Neural cell (in vitro differentiated cells): ENCODE measurements around the gene TAF5L.

Experiments
- POLR2AphosphoS5 ChIP-seq: IDR thresholded peaks from 2 replicates; pipeline ENCODE4 v1.6.1; 2012
- RAD21 ChIP-seq: fragments of 450-650 bp; conservative IDR thresholded peaks from 2 replicates; pipeline ENCODE4 v1.6.1; 2014; ENCODE audit warnings: antibody characterized with exemption, mild to moderate bottlenecking, moderate library complexity
- TAF1 ChIP-seq: IDR thresholded peaks from 2 replicates; pipeline ENCODE4 v1.6.1; 2012; ENCODE audit warnings: low read depth

DNA sequence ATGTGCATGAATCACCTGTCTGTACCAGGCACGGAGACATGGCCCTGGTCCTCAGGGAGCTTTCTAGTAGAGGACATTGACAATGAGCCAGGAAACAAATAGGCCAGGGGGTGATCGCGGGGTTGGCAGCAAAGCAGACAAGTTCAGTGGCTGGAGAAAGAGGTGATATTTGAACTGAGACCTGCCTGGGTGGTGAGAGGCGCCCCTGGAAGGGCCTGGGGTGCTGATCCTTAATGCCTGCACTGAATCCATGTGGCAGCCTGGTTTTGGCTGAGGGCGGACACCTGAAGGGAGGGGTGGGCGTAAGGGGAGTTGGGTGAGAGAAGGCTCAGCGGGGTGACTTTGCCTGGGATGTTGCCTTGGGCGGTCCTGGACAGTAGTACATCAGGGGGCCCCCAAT is 36.0 kb upstream of the TAF5L start:
- no peak for TF ChIP-seq RAD21
- TF ChIP-seq TAF1 = no peak
- no peak for TF ChIP-seq POLR2AphosphoS5
